Measurements from ENCODE around the gene HSD17B14. TPM values are rescaled to one million over a fixed set of nuclear protein-coding genes. Genes with fewer than 3 reads are reported as not detected.

Gene HSD17B14
- total and polyA plus RNA-seq, 2 of the 13 experiments (the other 11 are each of a cell fraction or from before 2014, with no cell fraction given), result 0.58 to 1.2 TPM

GRCh38 chr19:48818234-48818820 is 18.0 kb downstream of the HSD17B14 start (continued):
- TF ChIP-seq MLXIP (CRISPR knock-in tag; IDR thresholded peaks at IDR 0.05; ENCODE audit: borderline replicate concordance), result no peak
- no peak for TF ChIP-seq SYNCRIP (IDR thresholded peaks at IDR 0.05; ENCODE audit: insufficient read depth, low read depth, low read length)
- TF ChIP-seq SRSF9 (IDR thresholded peaks at IDR 0.05; ENCODE audit: borderline replicate concordance, insufficient read depth, low read depth, low read length, poor library complexity, severe bottlenecking), result no peak
- TF ChIP-seq GATA4 (IDR thresholded peaks at IDR 0.05; ENCODE audit: borderline replicate concordance, low read depth), result no peak
- TF ChIP-seq GATAD2A (CRISPR knock-in tag; IDR thresholded peaks at IDR 0.05), result peak; percentile 40; the same call in 1 of the 2 replicates
- TF ChIP-seq POLR2G (IDR thresholded peaks at IDR 0.05; ENCODE audit: low read depth, low read length), result no peak
- TF ChIP-seq RXRB (CRISPR knock-in tag; IDR thresholded peaks at IDR 0.05; ENCODE audit: borderline replicate concordance), result 0 out of 2 replicates have a peak, but pooled peaks have one; percentile 18
- no peak for TF ChIP-seq SATB2 (CRISPR knock-in tag; IDR thresholded peaks at IDR 0.05)
- peak; percentile 12; the same call in 1 of the 2 replicates for TF ChIP-seq HDAC2 (CRISPR knock-in tag; IDR thresholded peaks at IDR 0.05)
- no peak for TF ChIP-seq ZBTB42 (CRISPR knock-in tag; IDR thresholded peaks at IDR 0.05)
- no peak for TF ChIP-seq FOXJ3 (CRISPR knock-in tag; IDR thresholded peaks at IDR 0.05; ENCODE audit: borderline replicate concordance)
- TF ChIP-seq IKZF1 (IDR thresholded peaks at IDR 0.05), result no peak
- 0 out of 2 replicates have a peak, but pooled peaks have one; percentile 17 for TF ChIP-seq SAP130 (CRISPR knock-in tag; IDR thresholded peaks at IDR 0.05; ENCODE audit: low read depth)
- no peak for TF ChIP-seq ZNF780A (CRISPR knock-in tag; IDR thresholded peaks at IDR 0.05)
- no peak for TF ChIP-seq ZBTB37 (CRISPR knock-in tag; IDR thresholded peaks at IDR 0.05)
- TF ChIP-seq TFE3 (CRISPR knock-in tag; IDR thresholded peaks at IDR 0.05), result no peak

Measured in HepG2 (cell line).